Umbilical cord (tissue), 2 donors: ENCODE results near the gene TMEM132E. TPM values are rescaled to one million over a fixed set of nuclear protein-coding genes. Genes with fewer than 3 reads are reported as not detected.
"Not testable (repeated sequence)": the region's sequence is repeated elsewhere in the genome, so short reads cannot be mapped to it uniquely, and the experiment has no call there.

ENCODE experiments used
- DNase-seq: peaks from one replicate; pipeline ENCODE4 v3.0.0-alpha.2; 2015; ENCODE audit warnings: low spot score
- total RNA-seq: library from RNA; depleted of rRNA; stranded (reverse); fragments of >200 nt; gene quantifications from one replicate; pipeline ENCODE4 v1.2.3, GENCODE V29; 2014; ENCODE audit warnings: low replicate concordance; ENCODE audit not compliant: insufficient read depth

The TMEM132E gene
- total RNA-seq = 0.48 TPM

GRCh38 chr17:34579017-34579946 is at the start of gene TMEM132E:
Gene TMEM132E (plus strand): TSS chr17:34579582. CDS start chr17:34581077, 1,495 bp downstream.
- DNase-seq = peak; percentile 69

- no peak for DNase-seq
These were observed 48.5 kb upstream of the TMEM132E start for GRCh38 chr17:34530918-34531317.

GRCh38 chr17:34532281-34533065 is 46.9 kb upstream of the TMEM132E start:
- DNase-seq = peak; percentile 4

GRCh38 chr17:34533806-34534527 is 45.4 kb upstream of the TMEM132E start:
- no peak for DNase-seq

GRCh38 chr17:34537445-34537844 is 41.9 kb upstream of the TMEM132E start:
- no peak for DNase-seq

- DNase-seq = not testable (repeated sequence)
These were observed 40.8 kb upstream of the TMEM132E start for GRCh38 chr17:34538582-34538981.

GRCh38 chr17:34539881-34540280 is 39.5 kb upstream of the TMEM132E start:
- DNase-seq = no peak

GRCh38 chr17:34542700-34543336 is 36.6 kb upstream of the TMEM132E start:
- DNase-seq = no peak

GRCh38 chr17:34547453-34548063 is 31.8 kb upstream of the TMEM132E start:
- DNase-seq = no peak

GRCh38 chr17:34549966-34550365 is 29.4 kb upstream of the TMEM132E start:
- DNase-seq = no peak

- DNase-seq = no peak
These were observed 25.5 kb upstream of the TMEM132E start for GRCh38 chr17:34553907-34554306.

- peak; percentile 44 for DNase-seq
These were observed 23.0 kb upstream of the TMEM132E start for GRCh38 chr17:34556384-34556783.

- DNase-seq = no peak
These were observed 22.5 kb upstream of the TMEM132E start for GRCh38 chr17:34556931-34557330.

GRCh38 chr17:34561328-34561727 is 18.1 kb upstream of the TMEM132E start:
- DNase-seq = no peak

GRCh38 chr17:34562387-34562786 is 17.0 kb upstream of the TMEM132E start:
- no peak for DNase-seq

- no peak for DNase-seq
These were observed 13.7 kb upstream of the TMEM132E start for GRCh38 chr17:34565713-34566112.

- DNase-seq = no peak
These were observed 13.2 kb upstream of the TMEM132E start for GRCh38 chr17:34566201-34566600.

- no peak for DNase-seq
These were observed 12.5 kb upstream of the TMEM132E start for GRCh38 chr17:34566873-34567272.

GRCh38 chr17:34567691-34568465 is 11.5 kb upstream of the TMEM132E start:
- DNase-seq = no peak

- DNase-seq = no peak
These were observed 10.4 kb upstream of the TMEM132E start for GRCh38 chr17:34568953-34569352.
